Neutrophil (primary cell): ENCODE results near the gene ZBTB42.

Source experiments
- H3K27ac ChIP-seq: fragments of 200-600 bp; sonication (generic); 2 replicates; pipeline ENCODE4 v1.5.1; 2016; ENCODE audit warnings: mild to moderate bottlenecking, moderate library complexity
- H3K27me3 ChIP-seq: fragments of 200-600 bp; sonication (generic); 2 replicates; pipeline ENCODE4 v1.6.0; 2016; ENCODE audit warnings: mild to moderate bottlenecking
- H3K36me3 ChIP-seq: fragments of 200-600 bp; sonication (generic); 2 replicates; pipeline ENCODE4 v1.5.1; 2017
- H3K4me1 ChIP-seq, 2 experiments: fragments of 200-600 bp in 1 of 2; sonication (generic) in 1 of 2; 1 replicate in 1 of 2; 2 replicates in 1 of 2; pipeline versions ENCODE4 v1.5.1 to v1.6.1; 2013 to 2016; ENCODE audit warnings: low read depth in 1 of 2, low read length in 1 of 2, mild to moderate bottlenecking in 1 of 2, moderate library complexity in 1 of 2; ENCODE audit not compliant: control insufficient read depth in 1 of 2, insufficient read depth in 1 of 2
- H3K4me3 ChIP-seq, 2 experiments: fragments of 200-600 bp in 1 of 2; sonication (generic) in 1 of 2; 1 replicate in 1 of 2; 2 replicates in 1 of 2; pipeline ENCODE4 v1.5.1; 2013 to 2016; ENCODE audit warnings: low read depth in 1 of 2, low read length in 1 of 2, mild to moderate bottlenecking in 1 of 2, moderate library complexity in 1 of 2
- H3K9me3 ChIP-seq: fragments of 200-600 bp; sonication (generic); 2 replicates; pipeline ENCODE4 v1.5.1; 2016
- TF ChIP-seq, protein P1 (sequence below): fragments of 200-600 bp; sonication (generic); IDR thresholded peaks from 2 replicates; pipeline ENCODE4 v1.5.1; 2016; ENCODE audit warnings: antibody characterized with exemption

Gene ZBTB42

DNA sequence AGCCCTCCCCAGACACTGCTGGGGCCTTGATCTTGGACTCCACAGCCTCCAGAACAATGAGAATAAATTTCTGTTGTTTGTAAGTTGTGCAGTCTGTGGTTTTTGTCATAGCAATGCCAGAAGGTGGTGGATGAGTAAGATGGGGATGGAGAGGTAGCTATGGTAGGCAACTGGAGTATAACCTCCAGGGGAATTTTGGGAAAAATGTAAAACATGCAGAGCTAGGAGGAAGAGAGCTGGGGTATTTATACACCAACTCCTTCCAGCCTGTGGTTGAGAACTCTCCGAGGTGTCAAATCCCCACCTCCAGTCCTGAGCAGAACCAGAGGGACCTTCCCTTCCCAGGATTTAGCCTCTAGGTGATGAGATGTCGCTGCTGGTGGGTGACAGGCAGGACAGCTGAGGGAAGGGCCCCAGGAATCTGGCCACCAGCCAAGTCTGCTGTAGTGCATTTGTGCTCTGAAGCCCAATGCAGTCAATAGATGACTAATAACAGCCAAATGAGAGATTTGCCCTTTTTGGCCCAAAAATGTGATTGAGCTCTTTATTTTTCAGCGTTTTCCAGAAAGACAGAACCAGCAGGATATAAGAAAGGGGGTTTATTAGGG lies 45.0 kb downstream of the ZBTB42 start:
- Histone ChIP-seq H3K4me3 (no peak overlapping the region), H3K27ac (no peak overlapping the region), H3K27me3 (peaks cover 79% of the 10 kb centered on the region), H3K36me3 (no peaks in the 10 kb centered on the region), H3K4me1 (no peaks in the 10 kb centered on the region), H3K9me3 (no peaks in the 10 kb centered on the region)
- TF ChIP-seq, protein P1, sequence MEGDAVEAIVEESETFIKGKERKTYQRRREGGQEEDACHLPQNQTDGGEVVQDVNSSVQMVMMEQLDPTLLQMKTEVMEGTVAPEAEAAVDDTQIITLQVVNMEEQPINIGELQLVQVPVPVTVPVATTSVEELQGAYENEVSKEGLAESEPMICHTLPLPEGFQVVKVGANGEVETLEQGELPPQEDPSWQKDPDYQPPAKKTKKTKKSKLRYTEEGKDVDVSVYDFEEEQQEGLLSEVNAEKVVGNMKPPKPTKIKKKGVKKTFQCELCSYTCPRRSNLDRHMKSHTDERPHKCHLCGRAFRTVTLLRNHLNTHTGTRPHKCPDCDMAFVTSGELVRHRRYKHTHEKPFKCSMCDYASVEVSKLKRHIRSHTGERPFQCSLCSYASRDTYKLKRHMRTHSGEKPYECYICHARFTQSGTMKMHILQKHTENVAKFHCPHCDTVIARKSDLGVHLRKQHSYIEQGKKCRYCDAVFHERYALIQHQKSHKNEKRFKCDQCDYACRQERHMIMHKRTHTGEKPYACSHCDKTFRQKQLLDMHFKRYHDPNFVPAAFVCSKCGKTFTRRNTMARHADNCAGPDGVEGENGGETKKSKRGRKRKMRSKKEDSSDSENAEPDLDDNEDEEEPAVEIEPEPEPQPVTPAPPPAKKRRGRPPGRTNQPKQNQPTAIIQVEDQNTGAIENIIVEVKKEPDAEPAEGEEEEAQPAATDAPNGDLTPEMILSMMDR, result no peak

DNA sequence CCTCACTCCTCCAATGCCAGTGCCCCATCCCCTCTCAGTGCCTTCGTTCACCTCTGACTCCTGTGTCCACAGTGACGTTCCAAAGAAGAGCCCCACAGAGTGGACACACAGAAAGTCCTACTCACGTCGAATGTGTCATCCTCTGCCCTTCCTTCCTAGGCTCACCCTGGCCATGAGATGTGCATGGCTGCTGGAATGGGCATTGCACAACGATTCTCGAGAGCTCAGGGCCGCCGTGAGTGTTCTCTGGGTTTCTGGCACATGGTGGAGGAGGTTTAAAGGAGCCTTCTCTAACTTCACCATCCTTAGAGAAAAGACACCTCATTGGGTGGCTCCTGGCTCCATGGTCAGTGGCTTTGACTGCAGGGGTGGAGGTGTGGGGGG lies 51.4 kb downstream of the ZBTB42 start:
- TF ChIP-seq, protein P1, result no peak
- Histone ChIP-seq H3K27ac (no peak overlapping the region), H3K4me3 (no peak overlapping the region), H3K9me3 (no peaks in the 10 kb centered on the region), H3K36me3 (no peaks in the 10 kb centered on the region), H3K27me3 (peaks cover 40% of the 10 kb centered on the region), H3K4me1 (no peaks in the 10 kb centered on the region)
